ENCODE data around the gene HRH3. TPM values are rescaled to one million over a fixed set of nuclear protein-coding genes. Genes with fewer than 3 reads are reported as not detected.

Gene HRH3
- polyA plus RNA-seq, 6 donors from 2014 or later: not detected

DNA sequence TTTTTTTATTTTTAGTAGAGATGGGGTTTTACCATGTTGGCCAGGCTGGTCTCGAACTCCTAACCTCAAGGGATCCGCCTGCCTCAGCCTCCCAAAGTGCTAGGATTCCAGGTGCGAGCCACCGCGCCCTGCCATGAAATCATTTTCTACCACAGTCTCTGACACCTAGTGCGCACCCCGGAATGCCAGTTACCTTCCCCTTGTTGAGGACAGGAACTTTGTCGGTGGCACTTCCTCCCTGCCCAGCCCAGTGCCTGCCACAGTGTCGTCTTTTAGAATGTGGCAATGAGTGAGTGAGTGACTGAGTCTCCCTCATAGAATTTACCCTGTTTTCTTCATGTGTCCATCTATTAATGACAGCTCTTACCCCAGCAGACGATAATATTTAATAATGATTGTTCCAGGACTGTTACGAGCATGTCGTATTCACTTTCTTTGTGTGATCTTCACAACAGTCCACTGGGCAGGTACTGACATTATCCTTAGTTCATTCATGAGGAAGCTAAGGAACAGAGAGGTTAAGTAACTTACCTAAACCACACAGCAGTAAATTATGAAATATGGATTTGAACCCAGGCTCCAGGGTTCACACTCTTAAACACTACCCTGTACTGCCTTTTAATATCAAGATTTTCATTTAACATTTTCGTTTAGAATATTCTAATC is 20.1 kb upstream of the HRH3 start:
- no peaks in the 10 kb centered on the region for H3K9me3 Mint-ChIP-seq
- DNase-seq: no peak
- no peak for ATAC-seq (ENCODE audit: low read depth in 2 of 2)
- peak overlapping the region in 3 of 6 donors; percentile 10 to 82 (median 27) for H3K27ac Mint-ChIP-seq
- H3K4me1 Mint-ChIP-seq: peaks cover 29 to 44% (median 44%) of the 10 kb centered on the region in 3 donors
- H3K36me3 Mint-ChIP-seq: peaks cover 0 to 5% of the 10 kb centered on the region in 2 donors
- H3K4me3 Mint-ChIP-seq: peak overlapping the region; percentile 68 to 94 (median 84)
- peaks cover 0 to 8% (median 0%) of the 10 kb centered on the region in 3 donors for H3K27me3 Mint-ChIP-seq

DNA sequence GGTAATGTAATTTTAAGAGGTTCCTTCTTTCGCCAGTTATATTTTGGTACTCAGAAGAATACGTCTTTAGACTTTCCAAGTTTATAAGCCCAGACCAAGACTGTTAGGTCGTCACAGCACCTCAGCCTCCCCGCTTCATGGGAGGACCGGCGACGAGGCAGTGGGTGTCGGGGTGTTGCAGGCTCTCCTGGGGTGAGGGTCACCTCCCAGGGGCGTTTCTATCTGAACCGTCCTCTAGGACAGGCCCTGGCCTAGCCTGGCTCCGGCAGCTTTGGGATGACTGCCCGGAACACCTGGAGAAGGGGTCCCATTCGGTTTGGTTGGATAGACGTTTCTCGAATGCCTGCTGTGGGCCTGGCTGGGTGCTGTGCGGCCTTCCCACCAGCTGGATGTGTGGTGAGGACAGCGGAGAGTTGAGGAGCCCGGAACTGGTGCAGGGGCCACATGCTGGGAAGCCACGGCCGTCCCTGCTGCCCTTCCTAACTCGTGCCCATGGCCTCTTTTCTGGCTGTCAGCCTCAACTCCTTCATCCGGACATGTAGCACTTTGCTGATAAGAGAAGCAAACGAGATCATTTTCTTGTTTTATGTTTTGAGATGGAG is 19.3 kb upstream of the HRH3 start:
- H3K4me3 Mint-ChIP-seq: peak overlapping the region; percentile 79 to 94 (median 86)
- ATAC-seq (ENCODE audit: low read depth in 2 of 2) (no peak), DNase-seq (no peak)
- H3K4me1 Mint-ChIP-seq: peaks cover 29 to 39% (median 38%) of the 10 kb centered on the region in 3 donors
- H3K36me3 Mint-ChIP-seq: peaks cover 0 to 5% of the 10 kb centered on the region in 2 donors
- peaks cover 0 to 8% (median 0%) of the 10 kb centered on the region in 3 donors for H3K27me3 Mint-ChIP-seq
- no peaks in the 10 kb centered on the region for H3K9me3 Mint-ChIP-seq
- peak overlapping the region; percentile 47 to 93 (median 84) for H3K27ac Mint-ChIP-seq

DNA sequence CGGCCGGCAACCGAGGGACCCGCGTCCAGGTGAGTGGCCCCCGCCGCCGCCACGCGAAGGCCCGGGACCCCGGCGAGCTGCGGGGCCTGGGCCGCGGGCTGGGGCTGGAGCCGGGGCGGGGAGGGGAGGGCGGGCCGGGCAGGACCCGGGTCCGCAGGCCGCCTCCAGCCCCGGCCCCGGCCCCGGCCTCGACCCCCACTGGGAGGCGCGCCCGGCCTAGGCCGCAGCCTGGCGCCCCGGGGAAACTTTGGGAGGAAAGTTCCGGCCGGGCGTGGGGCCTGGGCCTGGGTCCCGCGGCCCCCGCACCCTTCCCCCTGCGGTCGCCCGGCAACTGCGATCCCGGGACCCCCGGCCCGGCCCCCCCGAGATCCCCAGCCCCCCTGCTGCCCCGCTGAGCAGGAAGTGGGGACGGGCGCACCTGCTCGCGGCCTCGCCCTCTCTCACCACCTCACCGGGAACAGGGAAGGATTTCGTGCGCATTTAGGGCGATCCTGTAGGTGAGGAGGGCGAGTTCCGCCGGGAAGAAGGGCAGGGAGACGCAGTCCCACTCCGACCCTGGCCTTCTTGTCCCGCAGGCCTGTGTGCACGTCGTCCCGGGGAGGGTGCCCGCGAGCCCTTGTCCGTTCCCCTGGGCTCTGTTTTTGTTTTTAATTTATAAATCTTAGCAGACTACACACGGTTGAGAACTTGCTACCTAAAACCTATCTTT is 18.6 kb upstream of the HRH3 start:
- H3K4me3 Mint-ChIP-seq: peak overlapping the region; percentile 80 to 94 (median 86)
- H3K36me3 Mint-ChIP-seq: peaks cover 0 to 5% of the 10 kb centered on the region in 2 donors
- peak; percentile 0 to 1 for ATAC-seq (ENCODE audit: low read depth in 2 of 2)
- no peak for DNase-seq
- peaks cover 0 to 3% (median 1%) of the 10 kb centered on the region in 7 donors for H3K9me3 Mint-ChIP-seq
- peak overlapping the region; percentile 47 to 93 (median 89) for H3K27ac Mint-ChIP-seq
- H3K4me1 Mint-ChIP-seq: peaks cover 26 to 37% (median 33%) of the 10 kb centered on the region in 3 donors
- peaks cover 0 to 8% (median 0%) of the 10 kb centered on the region in 3 donors for H3K27me3 Mint-ChIP-seq

DNA sequence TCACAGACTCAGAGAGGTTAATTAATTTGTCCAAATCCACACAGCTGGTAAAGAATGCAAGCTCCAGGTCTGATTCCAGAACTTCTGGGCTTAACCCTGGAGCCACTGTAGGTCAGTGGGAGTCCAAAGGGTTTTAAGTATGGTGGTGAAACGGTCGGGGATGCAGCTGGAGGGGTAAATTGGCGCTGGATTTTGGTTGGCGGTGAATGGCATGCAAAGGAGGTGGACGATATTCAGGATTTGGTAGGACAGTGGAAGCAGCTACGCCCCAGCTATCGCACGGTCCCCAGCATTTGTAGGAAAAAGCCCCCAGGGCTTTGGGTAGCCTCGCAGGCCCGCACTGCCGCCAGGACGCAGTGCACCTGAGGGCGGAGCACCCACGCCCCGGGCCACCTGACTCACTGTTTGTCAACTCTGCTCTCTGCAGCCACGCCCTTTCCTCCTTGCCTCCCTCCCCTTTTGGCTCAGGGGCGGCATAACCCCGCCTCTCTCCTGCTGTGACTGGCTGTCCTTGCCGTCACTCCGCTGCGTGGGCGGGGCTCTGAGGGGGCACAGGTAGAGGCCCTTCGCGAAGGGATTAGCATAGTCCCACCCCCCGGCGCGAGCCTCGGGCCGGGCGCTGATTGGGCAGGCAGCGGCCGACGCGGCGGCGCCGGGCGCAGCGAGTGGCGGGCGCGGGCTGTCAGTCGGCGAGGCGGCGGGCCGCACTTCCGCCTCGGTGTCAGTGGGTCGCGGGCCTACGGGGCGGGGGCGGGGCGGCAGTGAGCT is 17.9 kb upstream of the HRH3 start, which contains the start of gene OSBPL2:
TSS of gene OSBPL2 (plus strand) at position 721 of the 768 bp plus-strand sequence. CDS start 17,664 bp downstream, outside the sequence.
- peak; percentile 100 for DNase-seq
- peak; percentile 94 to 95 for ATAC-seq (ENCODE audit: low read depth in 2 of 2)
- Mint-ChIP-seq H3K4me1 (peaks cover 25 to 37% (median 33%) of the 10 kb centered on the region in 3 donors), H3K36me3 (peaks cover 0 to 5% of the 10 kb centered on the region in 2 donors), H3K9me3 (peaks cover 0 to 5% (median 3%) of the 10 kb centered on the region in 7 donors), H3K27ac (peak within 1 kb of the TSS; percentile 89 to 97 (median 94)), H3K27me3 (peaks cover 0 to 8% (median 0%) of the 10 kb centered on the region in 3 donors), H3K4me3 (peak within 1 kb of the TSS; percentile 81 to 94 (median 86))

DNA sequence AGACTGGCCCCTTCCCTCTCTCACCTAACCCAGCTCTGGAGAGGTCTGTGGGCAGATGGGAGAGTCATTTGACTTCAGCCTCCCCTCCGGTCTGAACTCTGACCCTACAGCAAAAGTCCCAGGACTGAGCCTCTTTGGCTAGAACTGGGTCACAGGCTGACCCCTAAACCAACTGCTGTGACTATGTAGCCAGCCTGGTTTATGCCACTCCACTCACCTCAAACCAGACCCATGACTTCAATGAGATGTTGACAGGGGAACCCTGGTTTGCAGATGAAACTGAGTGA is 17.4 kb upstream of the HRH3 start:
- peak overlapping the region in 4 of 6 donors; percentile 32 to 97 (median 92) for H3K27ac Mint-ChIP-seq
- peak overlapping the region in 7 of 8 donors; percentile 79 to 92 (median 85) for H3K4me3 Mint-ChIP-seq
- DNase-seq: no peak
- peaks cover 0 to 5% (median 3%) of the 10 kb centered on the region in 7 donors for H3K9me3 Mint-ChIP-seq
- H3K27me3 Mint-ChIP-seq: peaks cover 0 to 8% (median 1%) of the 10 kb centered on the region in 3 donors
- peaks cover 0 to 5% of the 10 kb centered on the region in 2 donors for H3K36me3 Mint-ChIP-seq
- ATAC-seq (ENCODE audit: low read depth in 2 of 2): no peak
- peaks cover 20 to 37% (median 28%) of the 10 kb centered on the region in 3 donors for H3K4me1 Mint-ChIP-seq

DNA sequence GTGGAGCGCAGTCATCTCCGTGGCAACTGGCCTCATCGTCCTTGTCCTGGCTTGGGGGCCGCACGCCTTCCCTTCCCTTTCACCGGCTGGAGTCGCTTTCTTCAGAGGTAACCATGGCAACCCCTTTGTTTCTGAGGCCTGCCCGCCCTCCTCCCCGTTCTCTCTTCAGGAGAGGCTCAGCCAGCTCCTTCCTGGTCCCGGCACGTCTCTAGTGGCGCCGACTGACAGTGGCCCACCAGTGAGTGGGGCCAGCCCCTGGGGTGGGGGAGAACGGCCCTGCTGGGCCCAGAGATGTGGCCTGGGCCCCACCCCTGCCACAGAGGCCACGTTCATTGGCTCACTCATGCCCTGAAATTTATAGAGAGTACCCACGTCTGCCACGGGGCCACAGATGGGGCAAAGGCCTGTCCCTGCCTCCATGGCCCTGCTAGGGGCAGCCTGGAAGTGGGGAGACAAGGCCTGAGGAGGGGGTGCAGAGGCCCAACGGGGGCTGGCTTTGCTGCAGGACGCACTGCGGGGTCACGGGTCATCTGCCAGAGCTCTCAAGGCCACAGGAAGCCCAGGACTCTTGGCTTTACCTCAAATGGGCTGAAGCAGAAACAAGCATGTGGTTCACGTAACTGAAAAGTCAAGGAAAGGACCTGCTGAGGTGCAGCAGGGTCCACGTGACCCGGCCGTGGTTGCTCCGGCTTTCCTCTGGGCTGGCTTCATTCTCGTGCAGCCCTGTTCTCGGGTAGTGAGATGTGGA is 16.9 kb upstream of the HRH3 start:
- Mint-ChIP-seq H3K4me3 (peak overlapping the region in 1 of 8 donors; percentile 9), H3K27ac (peak overlapping the region in 1 of 6 donors; percentile 97), H3K36me3 (peaks cover 0 to 5% of the 10 kb centered on the region in 2 donors), H3K27me3 (peaks cover 0 to 8% (median 6%) of the 10 kb centered on the region in 3 donors), H3K9me3 (peaks cover 0 to 5% (median 3%) of the 10 kb centered on the region in 7 donors), H3K4me1 (peaks cover 20 to 35% (median 25%) of the 10 kb centered on the region in 3 donors)
- DNase-seq (no peak), ATAC-seq (ENCODE audit: low read depth in 2 of 2) (no peak)

DNA sequence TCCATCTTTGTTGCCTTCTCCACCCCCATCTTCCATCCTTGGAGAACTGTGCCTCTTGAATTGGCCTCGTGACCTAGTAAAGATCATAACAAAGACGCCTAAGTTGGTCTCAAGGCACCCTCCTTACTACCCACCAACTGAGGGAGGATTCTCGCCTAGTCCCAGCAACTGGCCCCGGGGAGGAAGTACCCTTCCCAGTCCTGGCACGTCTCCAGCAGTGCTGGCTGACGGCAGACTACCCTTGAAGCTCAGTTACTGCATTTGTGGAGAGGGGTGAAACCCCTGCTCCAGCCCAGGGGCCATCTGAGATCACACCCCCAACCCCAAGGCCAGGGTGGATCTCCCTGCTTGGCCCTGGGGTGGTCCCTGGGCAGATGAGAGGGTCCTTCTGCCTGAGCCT is 16.1 kb upstream of the HRH3 start:
- no peak for DNase-seq
- peaks cover 0 to 5% (median 3%) of the 10 kb centered on the region in 7 donors for H3K9me3 Mint-ChIP-seq
- peaks cover 15 to 27% (median 19%) of the 10 kb centered on the region in 3 donors for H3K4me1 Mint-ChIP-seq
- ATAC-seq (ENCODE audit: low read depth in 2 of 2): no peak
- H3K27ac Mint-ChIP-seq: peak overlapping the region in 1 of 6 donors; percentile 37
- H3K36me3 Mint-ChIP-seq: no peaks in the 10 kb centered on the region
- peaks cover 0 to 8% (median 6%) of the 10 kb centered on the region in 3 donors for H3K27me3 Mint-ChIP-seq
- H3K4me3 Mint-ChIP-seq: peak overlapping the region in 2 of 8 donors; percentile 29 to 51

DNA sequence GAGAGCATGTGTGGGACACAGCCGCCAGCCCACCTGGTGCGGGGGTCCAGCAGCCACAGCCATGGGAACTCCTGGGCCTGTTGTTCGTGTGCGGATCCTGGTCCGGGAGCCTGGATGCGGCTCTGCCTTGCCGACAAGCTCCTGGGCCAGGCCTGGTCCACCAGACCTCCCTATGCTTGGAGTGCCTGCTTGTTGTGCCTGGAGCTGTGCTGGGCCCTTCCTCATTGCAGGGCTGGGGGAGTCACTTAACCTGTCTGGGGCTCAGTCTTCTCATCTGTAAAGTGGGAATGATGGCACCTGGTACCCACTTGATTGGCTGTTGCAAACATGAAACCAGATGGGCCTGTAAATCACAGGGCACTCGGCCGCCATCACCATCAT is 15.7 kb upstream of the HRH3 start:
- Mint-ChIP-seq H3K4me3 (peak overlapping the region in 1 of 8 donors; percentile 29), H3K27me3 (peaks cover 0 to 8% (median 6%) of the 10 kb centered on the region in 3 donors), H3K27ac (peak overlapping the region in 1 of 6 donors; percentile 37), H3K36me3 (no peaks in the 10 kb centered on the region), H3K4me1 (peaks cover 15 to 23% (median 19%) of the 10 kb centered on the region in 3 donors), H3K9me3 (peaks cover 0 to 5% (median 3%) of the 10 kb centered on the region in 7 donors)
- ATAC-seq (ENCODE audit: low read depth in 2 of 2) (no peak), DNase-seq (no peak)

DNA sequence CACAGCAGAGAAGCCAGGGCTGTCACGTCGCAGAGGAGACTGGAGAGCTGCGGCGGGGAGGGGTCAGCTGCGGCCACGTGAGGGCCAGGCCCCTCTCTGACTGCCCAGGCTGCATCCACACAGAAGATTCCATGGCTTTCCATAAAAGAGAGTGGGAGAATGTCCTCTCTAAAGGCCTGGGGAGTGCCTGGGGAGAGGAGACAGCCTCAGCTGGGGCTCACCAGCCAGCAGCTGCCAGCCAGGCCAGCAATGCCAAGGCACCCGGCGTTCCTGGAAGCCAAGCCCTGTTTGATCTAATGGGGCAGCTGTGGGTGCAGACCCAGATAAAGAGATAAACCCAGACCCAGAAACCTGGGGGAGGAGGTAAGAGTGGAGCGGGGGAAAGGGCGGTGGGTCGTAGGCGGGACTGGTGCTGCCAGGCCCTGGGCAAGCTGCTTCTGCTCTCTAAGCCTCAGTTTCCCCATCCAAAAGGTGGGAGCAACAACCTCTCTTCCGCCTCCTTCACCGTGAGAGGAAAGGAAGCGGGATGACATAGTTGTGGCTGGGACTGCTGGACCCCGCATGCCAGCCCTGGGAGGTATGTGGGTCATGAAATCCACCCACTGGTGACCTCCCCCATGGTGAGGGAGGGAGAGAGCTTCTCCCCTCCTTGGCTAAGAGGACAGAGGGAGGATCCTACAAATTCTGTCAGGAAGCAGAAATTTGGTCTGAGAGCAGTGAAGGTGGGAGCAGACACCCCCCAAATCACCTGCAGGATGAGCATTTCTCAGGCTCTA is 15.1 kb upstream of the HRH3 start:
- H3K36me3 Mint-ChIP-seq: no peaks in the 10 kb centered on the region
- H3K27ac Mint-ChIP-seq: no peak overlapping the region
- ATAC-seq (ENCODE audit: low read depth in 2 of 2) (no peak), DNase-seq (no peak)
- peaks cover 14 to 18% (median 17%) of the 10 kb centered on the region in 3 donors for H3K4me1 Mint-ChIP-seq
- H3K9me3 Mint-ChIP-seq: peaks cover 0 to 5% (median 3%) of the 10 kb centered on the region in 7 donors
- peaks cover 0 to 8% (median 6%) of the 10 kb centered on the region in 3 donors for H3K27me3 Mint-ChIP-seq
- peak overlapping the region in 1 of 8 donors; percentile 47 for H3K4me3 Mint-ChIP-seq

DNA sequence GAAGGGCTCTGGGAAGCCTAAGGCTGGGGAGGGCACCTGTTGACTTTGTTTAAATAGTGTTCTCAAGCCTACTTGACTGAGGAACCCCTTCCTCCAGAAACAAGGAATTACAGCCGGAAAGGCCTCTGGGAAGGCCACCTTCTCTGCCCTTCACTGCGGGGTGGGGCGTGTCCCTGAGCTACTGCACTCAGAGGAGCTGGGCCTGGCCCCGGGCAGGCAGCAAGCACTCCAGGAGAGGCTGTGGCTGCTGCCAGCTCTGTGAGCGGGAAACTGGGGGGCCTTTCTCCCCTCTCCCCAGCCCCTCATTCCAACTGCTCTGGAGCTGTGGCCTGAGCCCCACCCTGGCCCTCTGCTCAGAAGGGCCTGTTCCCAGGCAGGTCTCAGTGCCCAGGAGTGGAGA is 14.3 kb upstream of the HRH3 start:
- DNase-seq (no peak), ATAC-seq (ENCODE audit: low read depth in 2 of 2) (no peak)
- H3K27me3 Mint-ChIP-seq: peaks cover 0 to 8% (median 6%) of the 10 kb centered on the region in 3 donors
- no peaks in the 10 kb centered on the region for H3K36me3 Mint-ChIP-seq
- H3K27ac Mint-ChIP-seq: peak overlapping the region in 1 of 6 donors; percentile 81
- peaks cover 0 to 5% (median 3%) of the 10 kb centered on the region in 7 donors for H3K9me3 Mint-ChIP-seq
- H3K4me3 Mint-ChIP-seq: no peak overlapping the region
- H3K4me1 Mint-ChIP-seq: peaks cover 8 to 11% (median 10%) of the 10 kb centered on the region in 3 donors

DNA sequence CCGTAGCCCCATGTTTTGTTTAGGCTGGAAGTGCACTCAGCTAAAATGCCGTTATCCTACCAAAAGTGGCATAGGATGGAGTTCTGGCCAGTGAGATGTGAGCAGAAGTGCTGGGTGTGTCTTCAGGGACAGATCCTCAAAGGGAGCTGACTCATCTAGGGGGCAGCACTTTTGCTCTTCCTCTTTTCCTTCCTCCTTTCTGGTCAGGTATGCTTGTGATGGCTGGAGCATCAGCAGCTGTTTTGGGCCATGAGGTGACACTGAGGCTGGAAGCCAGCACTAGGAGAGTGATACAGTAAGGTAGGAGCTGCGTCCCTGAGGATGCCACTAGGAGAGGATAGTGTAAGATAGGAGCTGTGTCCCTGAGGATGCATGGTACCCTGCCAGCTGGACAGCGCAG is 13.6 kb upstream of the HRH3 start:
- DNase-seq (no peak), ATAC-seq (ENCODE audit: low read depth in 2 of 2) (no peak)
- H3K27ac Mint-ChIP-seq: no peak overlapping the region
- no peaks in the 10 kb centered on the region for H3K36me3 Mint-ChIP-seq
- H3K4me3 Mint-ChIP-seq: no peak overlapping the region
- peaks cover 5 to 11% (median 5%) of the 10 kb centered on the region in 3 donors for H3K4me1 Mint-ChIP-seq
- H3K9me3 Mint-ChIP-seq: peaks cover 0 to 5% (median 3%) of the 10 kb centered on the region in 7 donors
- peaks cover 0 to 8% (median 6%) of the 10 kb centered on the region in 3 donors for H3K27me3 Mint-ChIP-seq

Data from naive B cell (primary cell).